IMR-90 (cell line): ENCODE data around the gene SLC35D3. TPM values are rescaled to one million over a fixed set of nuclear protein-coding genes. Genes with fewer than 3 reads are reported as not detected.

Experiments used
- ATAC-seq: fragments of 200-7000 bp; cut with Tn5 transposase; 2 replicates; pipeline ENCODE4 v1.9.1; 2020; ENCODE audit warnings: low read depth, mild to moderate bottlenecking, moderate library complexity
- BruUV-seq: library from RNA; stranded (reverse); fragments of 400-500 nt; replicated peaks from 2 replicates; lab custom pipeline; 2021; lab: Mats Ljungman, UMichigan
- CTCF ChIA-PET: fragments of 300-600 bp; formaldehyde crosslinking; extraction: SDS; loops from one replicate; lab custom pipeline; 2021; ENCODE audit warnings: antibody characterized with exemption; lab: Yijun Ruan, JAX
- POLR2A ChIA-PET: fragments of 300-600 bp; sonication (Branson Sonifier 250); formaldehyde crosslinking; loops from one replicate; lab custom pipeline; 2022; ENCODE audit warnings: antibody characterized with exemption; ENCODE audit not compliant: unreplicated experiment; lab: Charles Lee
- DNase-seq: peaks from one replicate; pipeline ENCODE4 v3.0.0; 2013
- H2AFZ ChIP-seq: replicated peaks from 2 replicates; pipeline ENCODE3; 2013; ENCODE audit warnings: low read length, mild to moderate bottlenecking; ENCODE audit not compliant: poor library complexity
- H2AK5ac ChIP-seq: 2 replicates; pipeline ENCODE4 v1.6.1; 2013; ENCODE audit warnings: low read depth, low read length, inconsistent platforms
- H2AK9ac ChIP-seq: replicated peaks from 2 replicates; pipeline ENCODE3; 2013; ENCODE audit warnings: mild to moderate bottlenecking, low read depth, low read length, moderate library complexity; ENCODE audit not compliant: poor library complexity
- H2BK120ac ChIP-seq: 2 replicates; pipeline ENCODE4 v1.6.1; 2013; ENCODE audit warnings: low read depth, low read length, inconsistent platforms
- H2BK15ac ChIP-seq: 3 replicates; pipeline ENCODE4 v1.6.1; 2013; ENCODE audit warnings: low read depth, low read length, inconsistent platforms
- H2BK20ac ChIP-seq: 2 replicates; pipeline ENCODE4 v1.6.1; 2013; ENCODE audit warnings: low read depth, mild to moderate bottlenecking, inconsistent platforms, low read length, moderate library complexity
- H2BK5ac ChIP-seq: 2 replicates; pipeline ENCODE4 v1.6.1; 2013; ENCODE audit warnings: mild to moderate bottlenecking, low read depth, low read length, inconsistent platforms; ENCODE audit not compliant: poor library complexity, severe bottlenecking
- H3K14ac ChIP-seq: replicated peaks from 2 replicates; pipeline ENCODE4 v1.6.1; 2013; ENCODE audit warnings: low read depth, low read length, inconsistent platforms
- H3K18ac ChIP-seq: 2 replicates; pipeline ENCODE4 v1.6.1; 2013; ENCODE audit warnings: low read depth, low read length, control low read depth
- H3K23ac ChIP-seq: 2 replicates; pipeline ENCODE4 v1.6.1; 2013; ENCODE audit warnings: low read depth, low read length, inconsistent platforms
- H3K27ac ChIP-seq: 2 replicates; pipeline ENCODE4 v1.5.1; 2013; ENCODE audit warnings: mild to moderate bottlenecking, control low read depth, low read length; ENCODE audit not compliant: insufficient read depth
- H3K27me3 ChIP-seq: 2 replicates; pipeline ENCODE4 v1.6.1; 2013; ENCODE audit warnings: low read length; ENCODE audit not compliant: control insufficient read depth, insufficient read depth
- H3K36me3 ChIP-seq: 2 replicates; pipeline ENCODE4 v1.6.1; 2013; ENCODE audit warnings: low read length, mixed read lengths; ENCODE audit not compliant: control insufficient read depth, insufficient read depth
- H3K4ac ChIP-seq: 2 replicates; pipeline ENCODE4 v1.6.1; 2013; ENCODE audit warnings: low read depth, low read length, inconsistent platforms
- H3K4me1 ChIP-seq: 2 replicates; pipeline ENCODE4 v1.6.1; 2013; ENCODE audit warnings: low read length, mixed read lengths; ENCODE audit not compliant: control insufficient read depth, insufficient read depth
- H3K4me2 ChIP-seq: 2 replicates; pipeline ENCODE4 v1.6.1; 2013; ENCODE audit warnings: low read depth, mild to moderate bottlenecking, control low read depth, low read length, moderate library complexity
- H3K4me3 ChIP-seq: 2 replicates; pipeline ENCODE4 v1.5.1; 2013; ENCODE audit warnings: low read depth, mild to moderate bottlenecking, control low read depth, low read length, moderate library complexity; ENCODE audit not compliant: insufficient read depth
- H3K56ac ChIP-seq: 2 replicates; pipeline ENCODE4 v1.6.1; 2013; ENCODE audit warnings: low read length, inconsistent platforms; ENCODE audit not compliant: insufficient read depth; ENCODE audit errors: extremely low read depth
- H3K79me1 ChIP-seq, 2 experiments: 2 replicates each; pipeline ENCODE4 v1.6.1; 2013; ENCODE audit warnings: low read length in 2 of 2, inconsistent platforms in 1 of 2, low read depth in 1 of 2
- H3K9ac ChIP-seq: 2 replicates; pipeline ENCODE4 v1.6.1; 2013; ENCODE audit warnings: low read depth, low read length, control low read depth
- H3K9me1 ChIP-seq: 2 replicates; pipeline ENCODE4 v1.6.1; 2013; ENCODE audit warnings: low read length, inconsistent platforms; ENCODE audit not compliant: insufficient read depth
- H3K9me3 ChIP-seq: 2 replicates; pipeline ENCODE4 v1.6.1; 2013; ENCODE audit warnings: low read length; ENCODE audit not compliant: control insufficient read depth, insufficient read depth
- H4K20me1 ChIP-seq: 2 replicates; pipeline ENCODE4 v1.6.1; 2013; ENCODE audit warnings: low read length, inconsistent platforms; ENCODE audit not compliant: insufficient read depth
- H4K5ac ChIP-seq: 2 replicates; pipeline ENCODE4 v1.6.1; 2013; ENCODE audit warnings: mild to moderate bottlenecking, low read depth, low read length, control low read depth
- H4K8ac ChIP-seq, 2 experiments: 2 replicates each; pipeline ENCODE4 v1.6.1; 2013; ENCODE audit warnings: low read depth in 2 of 2, low read length in 2 of 2, control low read depth in 1 of 2, inconsistent platforms in 1 of 2
- H4K91ac ChIP-seq: 2 replicates; pipeline ENCODE4 v1.6.1; 2013; ENCODE audit warnings: low read depth, low read length, inconsistent platforms; ENCODE audit not compliant: insufficient read depth
- BHLHE40 ChIP-seq: fragments of 150-350 bp; IDR thresholded peaks from 2 replicates; pipeline ENCODE4 v1.6.1; 2016; ENCODE audit warnings: mild to moderate bottlenecking, low read depth, low read length
- CHD1 ChIP-seq: IDR thresholded peaks from 2 replicates; pipeline ENCODE4 v1.6.1; 2012; ENCODE audit warnings: low read depth, low read length, improper control_type of control experiment
- FOS ChIP-seq: fragments of 150-350 bp; IDR thresholded peaks from 2 replicates; pipeline ENCODE4 v1.6.1; 2016; ENCODE audit warnings: low read depth, low read length
- MAFK ChIP-seq: IDR thresholded peaks from 2 replicates; pipeline ENCODE4 v1.6.1; 2012; ENCODE audit warnings: low read depth, low read length, improper control_type of control experiment
- MAZ ChIP-seq: IDR thresholded peaks from 2 replicates; pipeline ENCODE4 v1.6.1; 2012; ENCODE audit warnings: low read depth, mild to moderate bottlenecking, low read length, improper control_type of control experiment, moderate library complexity, borderline replicate concordance
- MXI1 ChIP-seq: IDR thresholded peaks from 2 replicates; pipeline ENCODE4 v1.6.1; 2012; ENCODE audit warnings: low read depth, mild to moderate bottlenecking, low read length, moderate library complexity, borderline replicate concordance
- NFE2L2 ChIP-seq: fragments of 150-350 bp; IDR thresholded peaks from 2 replicates; pipeline ENCODE4 v1.6.1; 2016; ENCODE audit warnings: low read depth, mild to moderate bottlenecking, low read length
- POLR2A ChIP-seq: IDR thresholded peaks from 2 replicates; pipeline ENCODE4 v1.6.1; 2012; ENCODE audit warnings: mild to moderate bottlenecking, low read depth, low read length
- RAD21 ChIP-seq: IDR thresholded peaks from 2 replicates; pipeline ENCODE4 v1.6.1; 2012; ENCODE audit warnings: low read length, improper control_type of control experiment
- RFX5 ChIP-seq: IDR thresholded peaks from 2 replicates; pipeline ENCODE4 v1.8.0; 2012; ENCODE audit warnings: low read depth, mild to moderate bottlenecking, low read length, moderate library complexity
- SMC3 ChIP-seq: fragments of 150-350 bp; IDR thresholded peaks from 2 replicates; pipeline ENCODE4 v1.6.1; 2016; ENCODE audit warnings: low read depth, mild to moderate bottlenecking, antibody characterized with exemption, low read length, moderate library complexity
- USF2 ChIP-seq: fragments of 150-350 bp; IDR thresholded peaks from 2 replicates; pipeline ENCODE4 v1.6.1; 2017; ENCODE audit warnings: mild to moderate bottlenecking, antibody characterized with exemption, low read length, low read depth
- WGBS, 2 experiments: methylation state at CpG; one replicate each; pipeline versions ENCODE4 v1.1.5 to v1.1.7; 2013; ENCODE audit warnings: missing lambda C conversion rate in 2 of 2; ENCODE audit not compliant: insufficient read length in 1 of 2; ENCODE audit errors: extremely low coverage in 2 of 2; 5-methylcytosine and 5-hydroxymethylcytosine counted together
- dilution Hi-C: fragments of 300-500 bp; cut with HindIII; formaldehyde crosslinking; loops from one replicate; pipeline ENCODE4 v1.14.3; 2018; ENCODE audit warnings: low sequenced_read_pairs; ENCODE audit not compliant: unreplicated experiment
- in situ Hi-C: fragments of 300-500 bp; cut with MboI; formaldehyde crosslinking; loops from 3 replicates; pipeline ENCODE4 v1.14.3; 2019; ENCODE audit warnings: low sequenced_read_pairs, inconsistent platforms, mixed read lengths
- intact Hi-C: fragments of 100-400 bp; cut with micrococcal nuclease; formaldehyde crosslinking; loops from 2 replicates; pipeline ENCODE4 v1.10.0; 2022
- polyA plus RNA-seq, 3 experiments: library from polyadenylated mRNA; depleted of rRNA; stranded (reverse); fragments of >200 nt; gene quantifications; 2 replicates each; pipeline ENCODE4 v1.2.3, GENCODE V29; 2012; ENCODE audit warnings: low replicate concordance in 1 of 3
- total RNA-seq: library from RNA; depleted of rRNA; stranded (reverse); fragments of >200 nt; gene quantifications from 2 replicates; pipeline ENCODE4 v1.2.3, GENCODE V29; 2012
- TF ChIP-seq, protein P1 (sequence below): fragments of 150-350 bp; IDR thresholded peaks from 2 replicates; pipeline ENCODE4 v1.6.1; 2016; ENCODE audit warnings: low read depth, mild to moderate bottlenecking, low read length, moderate library complexity, borderline replicate concordance

The SLC35D3 gene
- total and polyA plus RNA-seq, 2 of the 4 experiments (the other 2 are of a cell fraction): not detected

- 100% methylated on average over 1 of the region's 3 CpGs; no CpG with 5 or more reads in 1 of the 2 experiments for WGBS, 2 experiments
- H2BK5ac ChIP-seq: no peak overlapping the region
- H3K9me3 ChIP-seq: no peaks in the 10 kb centered on the region
- no TSS peak for BruUV-seq
- no peak overlapping the region for H3K23ac ChIP-seq
- H4K5ac ChIP-seq: no peak overlapping the region
- CTCF ChIA-PET: interaction anchor here (1.2 kb wide), 1 partner anchor 122 kb away, joined by 3 read pairs; no protein-coding TSS in a partner anchor
- no peak overlapping the region for H3K4me2 ChIP-seq
- H3K14ac ChIP-seq: no peak overlapping the region
- H3K56ac ChIP-seq: no peak overlapping the region
- H3K36me3 ChIP-seq: no peaks in the 10 kb centered on the region
- H4K20me1 ChIP-seq: no peaks in the 10 kb centered on the region
- no peak overlapping the region for H3K27ac ChIP-seq
- peaks cover 4% of the 10 kb centered on the region for H3K4me1 ChIP-seq
- H3K79me1 ChIP-seq: no peaks in the 10 kb centered on the region
- in situ Hi-C loops (no loop called here), intact Hi-C loops (no loop called here), dilution Hi-C loops (no loop called here)
- no peak overlapping the region for H3K9ac ChIP-seq
- H2BK15ac ChIP-seq: no peak overlapping the region
- TF ChIP-seq USF2: no peak
- no peak for TF ChIP-seq MXI1
- TF ChIP-seq RAD21: no peak
- no peak for TF ChIP-seq NFE2L2
- no peak for TF ChIP-seq SMC3
- TF ChIP-seq POLR2A: no peak
- no peak for TF ChIP-seq MAFK
- no peak for TF ChIP-seq BHLHE40
- no peak for TF ChIP-seq MAZ
- no peak for TF ChIP-seq FOS
- no peak for TF ChIP-seq RFX5
- no peak for TF ChIP-seq CHD1
- TF ChIP-seq, protein P1, sequence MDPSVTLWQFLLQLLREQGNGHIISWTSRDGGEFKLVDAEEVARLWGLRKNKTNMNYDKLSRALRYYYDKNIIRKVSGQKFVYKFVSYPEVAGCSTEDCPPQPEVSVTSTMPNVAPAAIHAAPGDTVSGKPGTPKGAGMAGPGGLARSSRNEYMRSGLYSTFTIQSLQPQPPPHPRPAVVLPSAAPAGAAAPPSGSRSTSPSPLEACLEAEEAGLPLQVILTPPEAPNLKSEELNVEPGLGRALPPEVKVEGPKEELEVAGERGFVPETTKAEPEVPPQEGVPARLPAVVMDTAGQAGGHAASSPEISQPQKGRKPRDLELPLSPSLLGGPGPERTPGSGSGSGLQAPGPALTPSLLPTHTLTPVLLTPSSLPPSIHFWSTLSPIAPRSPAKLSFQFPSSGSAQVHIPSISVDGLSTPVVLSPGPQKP: no peak
- no peak overlapping the region for H2BK120ac ChIP-seq
- H2AFZ ChIP-seq: no peak overlapping the region
- no peak overlapping the region for H2BK20ac ChIP-seq
- DNase-seq: peak; percentile 23
- POLR2A ChIA-PET: no interaction called here
- 0 out of 2 replicates have a peak, but pooled peaks cover 4% of the 10 kb centered on the region for H3K9me1 ChIP-seq
- no peak overlapping the region for H4K8ac ChIP-seq
- H3K18ac ChIP-seq: no peak overlapping the region
- no peak overlapping the region for H2AK5ac ChIP-seq
- H4K91ac ChIP-seq: no peak overlapping the region
- H3K4me3 ChIP-seq: no peak overlapping the region
- ATAC-seq: peak; percentile 49; the same call in 1 of the 2 replicates
- no peak overlapping the region for H3K4ac ChIP-seq
- H3K27me3 ChIP-seq: no peaks in the 10 kb centered on the region
- no peak overlapping the region for H2AK9ac ChIP-seq
These were observed 31.1 kb upstream of the SLC35D3 start for GRCh38 chr6:136890986-136891385.
